Mesendoderm (in vitro differentiated cells): ENCODE results near the gene PSAPL1.

Experiments used
- DNase-seq: peaks from one replicate; pipeline ENCODE4 v3.0.0; 2013
- H2AK5ac ChIP-seq: 2 replicates; pipeline ENCODE4 v1.6.1; 2013; ENCODE audit warnings: low read length, inconsistent platforms
- H2BK120ac ChIP-seq: 2 replicates; pipeline ENCODE4 v1.6.1; 2013; ENCODE audit warnings: low read depth, mild to moderate bottlenecking, low read length, moderate library complexity, mixed read lengths
- H2BK15ac ChIP-seq: replicated peaks from 2 replicates; pipeline ENCODE4 v1.6.1; 2013; ENCODE audit warnings: low read depth, mild to moderate bottlenecking, moderate library complexity
- H2BK5ac ChIP-seq: 2 replicates; pipeline ENCODE4 v1.6.1; 2013; ENCODE audit warnings: low read length, inconsistent platforms
- H3K18ac ChIP-seq: 2 replicates; pipeline ENCODE4 v1.6.1; 2013; ENCODE audit warnings: mild to moderate bottlenecking, low read length, mixed read lengths
- H3K23ac ChIP-seq: one replicate; pipeline ENCODE4 v1.6.1; 2013; ENCODE audit warnings: low read length
- H3K27ac ChIP-seq: 2 replicates; pipeline ENCODE4 v1.5.1; 2013; ENCODE audit warnings: low read depth, mild to moderate bottlenecking, inconsistent platforms, low read length, moderate library complexity
- H3K27me3 ChIP-seq: 2 replicates; pipeline ENCODE4 v1.6.1; 2013; ENCODE audit warnings: low read length, control low read depth, mild to moderate bottlenecking, inconsistent platforms; ENCODE audit not compliant: insufficient read depth, poor library complexity
- H3K36me3 ChIP-seq: 2 replicates; pipeline ENCODE4 v1.6.1; 2013; ENCODE audit warnings: low read length, inconsistent platforms; ENCODE audit not compliant: control insufficient read depth, insufficient read depth
- H3K4ac ChIP-seq: one replicate; pipeline ENCODE4 v1.6.1; 2013; ENCODE audit warnings: low read depth, mild to moderate bottlenecking, low read length, moderate library complexity
- H3K4me1 ChIP-seq: 2 replicates; pipeline ENCODE4 v1.6.1; 2013; ENCODE audit warnings: low read depth, low read length, inconsistent platforms; ENCODE audit not compliant: control insufficient read depth
- H3K4me2 ChIP-seq: 2 replicates; pipeline ENCODE4 v1.6.1; 2013; ENCODE audit warnings: low read length
- H3K4me3 ChIP-seq: 2 replicates; pipeline ENCODE4 v1.5.1; 2013; ENCODE audit warnings: mild to moderate bottlenecking, low read length
- H3K56ac ChIP-seq: one replicate; pipeline ENCODE4 v1.6.1; 2013; ENCODE audit warnings: low read length
- H3K79me1 ChIP-seq: 2 replicates; pipeline ENCODE4 v1.6.1; 2013; ENCODE audit warnings: low read length, inconsistent platforms
- H3K79me2 ChIP-seq: 2 replicates; pipeline ENCODE4 v1.6.1; 2013; ENCODE audit warnings: mild to moderate bottlenecking, low read length; ENCODE audit not compliant: control insufficient read depth, insufficient read depth
- H3K9ac ChIP-seq: 2 replicates; pipeline ENCODE4 v1.6.1; 2013; ENCODE audit warnings: low read length, inconsistent platforms
- H4K5ac ChIP-seq: one replicate; pipeline ENCODE4 v1.6.1; 2013; ENCODE audit warnings: low read length
- H4K8ac ChIP-seq: one replicate; pipeline ENCODE4 v1.6.1; 2013; ENCODE audit warnings: low read depth, mild to moderate bottlenecking, control low read depth, low read length, moderate library complexity
- WGBS: extraction: QIAGEN DNeasy Blood & Tissue Kit; methylation state at CpG from one replicate; pipeline ENCODE4 v1.1.7; 2013; ENCODE audit warnings: low lambda C conversion rate, missing lambda C conversion rate; ENCODE audit not compliant: insufficient coverage; ENCODE audit errors: extremely low coverage; 5-methylcytosine and 5-hydroxymethylcytosine counted together

PSAPL1 gene

DNA sequence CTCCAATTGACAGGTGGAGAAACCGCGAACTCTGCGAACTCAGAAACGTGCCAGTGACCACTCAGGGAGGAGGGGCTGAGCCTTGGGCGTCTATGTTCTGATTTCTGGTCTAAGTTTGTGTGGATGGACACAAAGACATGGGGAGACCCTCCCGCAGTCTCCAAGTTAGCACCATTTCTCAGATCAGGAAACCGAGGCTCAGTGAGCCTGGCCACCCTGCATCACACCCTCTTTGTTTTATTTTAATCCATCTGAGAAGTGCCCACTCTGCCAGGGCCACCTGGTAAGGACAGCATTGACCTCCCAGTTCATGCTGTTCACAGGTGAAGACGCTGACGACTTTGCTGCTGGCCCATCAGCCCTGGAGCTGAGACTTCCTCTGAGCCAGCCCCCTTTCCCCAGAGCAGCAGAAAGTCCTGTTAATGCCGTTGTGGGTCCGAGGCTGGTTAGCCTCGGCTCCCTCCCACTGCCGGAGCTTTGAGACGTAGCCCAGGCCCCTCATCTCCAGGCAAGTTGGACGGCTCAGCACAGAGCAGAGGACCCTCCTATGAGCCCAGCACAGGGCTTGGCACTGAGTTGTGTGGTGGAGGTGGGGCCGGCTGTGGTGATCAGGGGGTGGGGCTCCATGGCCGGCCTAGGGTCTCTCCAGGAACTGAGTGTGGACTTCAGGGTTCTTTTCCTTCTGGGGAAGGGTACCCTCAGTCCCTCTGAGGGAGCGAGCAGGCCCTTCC lies 43.7 kb downstream of the PSAPL1 start:
- Histone ChIP-seq H3K79me2 (no peaks in the 10 kb centered on the region), H2AK5ac (no peak overlapping the region), H3K9ac (no peak overlapping the region), H2BK120ac (no peak overlapping the region), H3K4me2 (no peak overlapping the region), H4K8ac (no peak overlapping the region), H3K79me1 (no peaks in the 10 kb centered on the region), H2BK15ac (no peak overlapping the region), H2BK5ac (no peak overlapping the region), H3K23ac (no peak overlapping the region), H3K4me3 (no peak overlapping the region), H3K18ac (no peak overlapping the region), H3K4ac (no peak overlapping the region), H4K5ac (no peak overlapping the region), H3K4me1 (no peaks in the 10 kb centered on the region), H3K56ac (no peak overlapping the region), H3K27ac (no peak overlapping the region), H3K27me3 (no peaks in the 10 kb centered on the region), H3K36me3 (no peaks in the 10 kb centered on the region)
- no CpG with 5 or more reads among the region's 18 CpGs for WGBS
- no peak for DNase-seq

DNA sequence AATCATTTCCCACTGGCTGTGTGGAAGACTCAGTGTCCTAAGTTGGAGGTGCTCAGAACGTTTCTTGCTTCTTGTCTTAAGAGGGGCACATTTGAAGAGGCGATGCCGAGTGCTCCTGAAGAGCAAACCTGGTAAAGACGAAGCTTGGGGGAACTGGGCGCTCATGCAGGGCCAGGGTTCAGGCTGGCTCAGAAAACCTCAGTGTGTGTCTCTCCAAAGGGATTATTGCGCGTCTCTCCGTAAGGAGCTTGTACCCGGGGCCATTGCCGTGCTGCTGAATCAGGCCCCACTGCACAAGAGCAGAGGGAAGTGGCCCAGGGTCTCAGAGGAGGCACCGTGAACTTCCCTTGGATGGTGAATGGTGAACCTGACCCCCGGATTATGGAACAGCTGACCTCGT lies 44.4 kb downstream of the PSAPL1 start:
- H3K79me2 ChIP-seq, result no peaks in the 10 kb centered on the region
- DNase-seq, result no peak
- no peaks in the 10 kb centered on the region for H3K4me1 ChIP-seq
- no peak overlapping the region for H4K8ac ChIP-seq
- no peak overlapping the region for H3K18ac ChIP-seq
- no peaks in the 10 kb centered on the region for H3K36me3 ChIP-seq
- H3K56ac ChIP-seq, result no peak overlapping the region
- H2BK120ac ChIP-seq, result no peak overlapping the region
- H2BK15ac ChIP-seq, result no peak overlapping the region
- H3K79me1 ChIP-seq, result no peaks in the 10 kb centered on the region
- H3K4ac ChIP-seq, result no peak overlapping the region
- no peak overlapping the region for H3K23ac ChIP-seq
- WGBS, result no CpG with 5 or more reads among the region's 13 CpGs
- H2AK5ac ChIP-seq, result no peak overlapping the region
- H3K27me3 ChIP-seq, result no peaks in the 10 kb centered on the region
- no peak overlapping the region for H3K4me3 ChIP-seq
- H4K5ac ChIP-seq, result no peak overlapping the region
- no peak overlapping the region for H3K4me2 ChIP-seq
- H2BK5ac ChIP-seq, result no peak overlapping the region
- H3K27ac ChIP-seq, result no peak overlapping the region
- H3K9ac ChIP-seq, result no peak overlapping the region

DNA sequence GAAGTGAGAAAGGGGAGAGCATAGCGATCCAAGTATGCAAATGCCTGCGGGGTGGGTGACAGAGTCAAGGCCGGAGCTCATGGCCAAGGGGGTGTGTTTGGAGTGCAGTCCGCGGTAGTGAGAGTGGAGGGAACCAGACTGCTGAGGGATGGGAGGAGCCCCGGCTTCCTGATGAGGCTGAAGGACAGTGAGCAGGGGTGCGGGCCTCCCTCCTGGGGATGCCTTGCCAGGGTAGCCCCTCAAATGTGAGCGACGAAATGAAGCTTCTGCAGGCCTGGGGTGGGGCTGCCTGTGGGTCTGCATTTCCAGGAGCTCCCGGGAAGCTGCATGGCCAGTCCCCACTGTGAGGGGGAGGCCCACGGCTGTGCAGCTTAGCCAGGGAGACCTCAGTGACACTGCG lies 45.0 kb downstream of the PSAPL1 start:
- no peaks in the 10 kb centered on the region for H3K79me1 ChIP-seq
- H3K4me1 ChIP-seq, result no peaks in the 10 kb centered on the region
- H3K23ac ChIP-seq, result no peak overlapping the region
- H2BK120ac ChIP-seq, result no peak overlapping the region
- H4K8ac ChIP-seq, result no peak overlapping the region
- no peak overlapping the region for H3K27ac ChIP-seq
- no peak overlapping the region for H3K9ac ChIP-seq
- no peak for DNase-seq
- H2BK15ac ChIP-seq, result no peak overlapping the region
- no peaks in the 10 kb centered on the region for H3K36me3 ChIP-seq
- H2AK5ac ChIP-seq, result no peak overlapping the region
- no peak overlapping the region for H3K18ac ChIP-seq
- no CpG with 5 or more reads among the region's 12 CpGs for WGBS
- no peak overlapping the region for H2BK5ac ChIP-seq
- no peaks in the 10 kb centered on the region for H3K27me3 ChIP-seq
- H3K79me2 ChIP-seq, result no peaks in the 10 kb centered on the region
- no peak overlapping the region for H3K56ac ChIP-seq
- no peak overlapping the region for H4K5ac ChIP-seq
- H3K4me3 ChIP-seq, result no peak overlapping the region
- no peak overlapping the region for H3K4ac ChIP-seq
- H3K4me2 ChIP-seq, result no peak overlapping the region

DNA sequence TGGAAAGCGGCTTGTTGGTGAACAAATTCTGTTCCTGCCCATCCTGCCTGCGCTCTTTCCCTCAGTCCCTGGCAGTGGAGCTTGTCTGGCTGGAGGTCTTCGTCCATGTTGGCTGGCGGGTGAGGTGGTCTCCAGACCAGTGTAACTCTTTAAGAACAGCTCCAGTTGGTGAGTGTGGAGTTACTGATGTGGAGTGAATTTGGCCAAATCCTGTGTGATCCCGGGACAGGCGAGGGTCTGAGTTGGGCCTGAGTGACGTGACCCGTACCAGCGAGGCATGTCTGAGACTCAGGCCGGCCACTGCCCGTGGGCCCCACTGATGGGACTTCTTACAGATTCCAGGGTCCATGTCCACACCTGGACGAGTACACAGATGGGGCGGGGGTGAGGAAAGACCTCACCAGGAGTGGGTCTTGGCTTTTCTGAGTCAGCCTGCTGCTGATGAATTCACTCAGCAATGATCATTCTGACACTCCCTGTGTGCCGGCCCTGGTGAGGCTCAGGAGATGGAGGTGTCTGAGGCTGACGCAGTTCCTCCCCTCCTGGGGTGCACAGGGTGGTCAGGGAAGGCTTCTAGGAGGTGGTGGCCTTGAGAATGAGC lies 45.5 kb downstream of the PSAPL1 start:
- Histone ChIP-seq H4K5ac (no peak overlapping the region), H3K79me2 (no peaks in the 10 kb centered on the region), H3K27ac (no peak overlapping the region), H3K4me1 (no peaks in the 10 kb centered on the region), H3K4me2 (no peak overlapping the region), H4K8ac (no peak overlapping the region), H3K36me3 (no peaks in the 10 kb centered on the region), H2BK120ac (no peak overlapping the region), H3K9ac (no peak overlapping the region), H3K4ac (no peak overlapping the region), H2BK15ac (no peak overlapping the region), H2BK5ac (no peak overlapping the region), H3K56ac (no peak overlapping the region), H2AK5ac (no peak overlapping the region), H3K79me1 (no peaks in the 10 kb centered on the region), H3K4me3 (no peak overlapping the region), H3K18ac (no peak overlapping the region), H3K23ac (no peak overlapping the region), H3K27me3 (no peaks in the 10 kb centered on the region)
- no peak for DNase-seq
- no CpG with 5 or more reads among the region's 15 CpGs for WGBS

DNA sequence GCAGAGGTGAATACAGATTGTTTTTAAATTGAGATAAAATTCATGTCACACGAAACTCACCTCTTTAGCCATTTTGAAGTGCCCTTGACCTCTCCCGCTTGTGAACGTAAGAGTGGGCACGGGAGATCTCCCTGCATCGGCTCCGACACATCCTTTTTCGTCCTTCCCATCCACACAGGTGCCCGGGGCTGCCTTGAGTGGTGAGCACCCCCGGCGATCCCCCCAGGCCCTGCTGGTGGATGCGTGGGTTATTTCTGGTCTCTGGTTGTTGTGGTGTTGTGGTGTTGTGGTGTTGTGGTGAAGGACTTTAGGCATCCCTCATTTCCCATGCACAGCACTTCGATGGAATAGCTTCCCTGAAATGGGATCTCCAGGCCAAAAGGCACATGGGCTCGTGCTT lies 46.1 kb downstream of the PSAPL1 start:
- no CpG with 5 or more reads among the region's 13 CpGs for whole genome bisulfite sequencing
- no peak for DNase-seq
- H2BK120ac ChIP-seq, result no peak overlapping the region

DNA sequence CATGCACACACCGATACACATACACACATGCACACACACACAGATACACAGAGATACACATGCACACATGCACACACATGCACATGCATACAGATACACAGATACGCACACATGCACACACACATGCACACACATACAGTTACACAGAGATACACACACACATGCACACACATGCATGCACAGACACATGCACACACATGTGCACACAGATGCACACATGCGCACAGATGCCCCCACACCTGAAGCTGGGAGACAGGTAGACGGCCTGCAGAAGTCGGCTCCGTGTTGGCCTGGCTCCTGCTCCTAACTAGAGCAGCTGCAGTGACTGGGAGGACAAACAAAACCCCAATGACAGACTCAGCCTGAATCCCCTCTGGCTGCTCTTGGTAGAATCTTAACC lies 46.8 kb downstream of the PSAPL1 start:
- no peak overlapping the region for H2BK15ac ChIP-seq
- no peak overlapping the region for H3K18ac ChIP-seq
- H3K79me1 ChIP-seq, result no peaks in the 10 kb centered on the region
- H3K4ac ChIP-seq, result no peak overlapping the region
- no peak overlapping the region for H4K8ac ChIP-seq
- H3K4me1 ChIP-seq, result no peaks in the 10 kb centered on the region
- H2BK5ac ChIP-seq, result no peak overlapping the region
- no peak overlapping the region for H3K4me2 ChIP-seq
- H3K27ac ChIP-seq, result no peak overlapping the region
- no CpG with 5 or more reads among the region's 6 CpGs for WGBS
- no peak for DNase-seq
- H2AK5ac ChIP-seq, result no peak overlapping the region
- H3K23ac ChIP-seq, result no peak overlapping the region
- no peak overlapping the region for H4K5ac ChIP-seq
- H3K36me3 ChIP-seq, result no peaks in the 10 kb centered on the region
- no peak overlapping the region for H3K4me3 ChIP-seq
- no peak overlapping the region for H3K9ac ChIP-seq
- no peaks in the 10 kb centered on the region for H3K27me3 ChIP-seq
- no peak overlapping the region for H3K56ac ChIP-seq
- H2BK120ac ChIP-seq, result no peak overlapping the region
- no peaks in the 10 kb centered on the region for H3K79me2 ChIP-seq

More for the DNA sequence above, 46.1 kb downstream of the PSAPL1 start:
- Histone ChIP-seq H3K36me3 (no peaks in the 10 kb centered on the region), H3K4me1 (no peaks in the 10 kb centered on the region), H3K4me2 (no peak overlapping the region), H3K27me3 (no peaks in the 10 kb centered on the region), H3K4me3 (no peak overlapping the region), H3K79me1 (no peaks in the 10 kb centered on the region), H4K8ac (no peak overlapping the region), H3K4ac (no peak overlapping the region), H4K5ac (no peak overlapping the region), H2BK15ac (no peak overlapping the region), H3K79me2 (no peaks in the 10 kb centered on the region), H3K23ac (no peak overlapping the region), H3K18ac (no peak overlapping the region), H3K9ac (no peak overlapping the region), H3K56ac (no peak overlapping the region), H3K27ac (no peak overlapping the region), H2BK5ac (no peak overlapping the region), H2AK5ac (no peak overlapping the region)
